Stimulated activated CD4-positive, alpha-beta T cell treated with anti-CD3 and anti-CD28 coated beads, Interleukin-12 subunit alpha, Interleukin-12 subunit beta, amount 100 ng/mL, for 4 hours (primary cell): Measurements from ENCODE around the gene B4GALT3.

Experiments
- DNase-seq: peaks from one replicate; pipeline ENCODE4 v3.0.0-alpha.2; 2020

Gene B4GALT3

DNA sequence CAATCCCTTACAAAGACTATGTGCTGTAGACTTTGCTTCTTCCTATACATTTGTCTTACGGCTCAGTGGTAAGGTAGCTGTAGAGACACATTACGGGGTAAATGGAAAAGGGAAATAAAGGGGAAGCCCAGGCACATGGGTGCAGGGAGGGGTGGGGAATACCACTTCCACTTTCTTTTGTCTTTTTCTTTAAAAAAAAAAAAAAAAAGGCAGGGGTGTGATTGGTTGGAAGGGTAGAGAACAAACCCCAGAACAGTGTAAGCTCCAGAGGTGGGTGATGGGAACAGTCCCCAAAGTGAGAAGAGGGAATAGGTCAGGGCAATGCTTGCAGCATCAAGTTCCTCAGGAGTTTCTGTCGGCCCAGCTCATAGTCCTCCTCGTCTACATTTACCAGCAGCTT is 55.5 kb downstream of the B4GALT3 start:
- DNase-seq, result no peak
